ENCODE data around the gene DAB2IP. TPM values are rescaled to one million over a fixed set of nuclear protein-coding genes. Genes with fewer than 3 reads are reported as not detected.

DAB2IP gene
- total RNA-seq, 1 donor from 2014 or later = 24.3 TPM

DNA sequence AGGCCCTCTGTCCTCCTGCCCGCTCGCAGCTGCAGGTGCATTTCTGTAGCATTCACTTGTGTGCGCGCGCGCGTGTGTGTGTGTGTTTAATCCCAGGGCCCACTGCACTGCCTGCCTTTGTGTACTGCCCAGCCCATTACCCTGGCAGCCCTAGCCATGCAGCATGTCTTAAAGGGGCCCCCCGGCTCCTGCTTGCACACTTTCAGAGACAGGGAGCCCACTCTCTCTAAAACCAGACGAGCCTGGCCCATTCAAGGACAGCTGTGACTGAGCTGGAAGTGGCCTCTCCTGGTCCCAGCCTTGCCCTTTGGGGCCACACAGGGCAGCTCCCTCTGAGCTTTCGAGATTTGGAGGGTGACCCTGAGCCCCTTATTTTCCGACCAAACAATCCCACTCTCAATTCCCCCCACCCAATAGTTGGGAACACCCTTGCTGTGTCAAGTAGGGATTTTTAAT lies 98.9 kb downstream of the DAB2IP start:
- DNase-seq (ENCODE audit: low spot score) = peak; percentile 65
- no peak overlapping the region for H3K4me3 ChIP-seq
- H3K4me2 ChIP-seq = peak overlapping the region; percentile 63
- Mint-ChIP-seq H3K27ac (peak overlapping the region; percentile 53), H3K4me3 (no peak overlapping the region), H3K4me1 (peaks cover 50% of the 10 kb centered on the region), H3K36me3 (no peaks in the 10 kb centered on the region), H3K9me3 (no peaks in the 10 kb centered on the region), H3K27me3 (ENCODE audit: insufficient read depth, low read depth) (peaks cover 7% of the 10 kb centered on the region)
- peaks cover 25% of the 10 kb centered on the region for H3K4me1 ChIP-seq
- H3K9me3 ChIP-seq (ENCODE audit: low read depth) = no peaks in the 10 kb centered on the region
- peaks cover 100% of the 10 kb centered on the region for H4K20me1 ChIP-seq (ENCODE audit: low read depth)
- no peaks in the 10 kb centered on the region for H3K27me3 ChIP-seq
- H3K36me3 ChIP-seq = no peaks in the 10 kb centered on the region
- peak overlapping the region; percentile 53 for H3K27ac ChIP-seq
- H3K79me2 ChIP-seq (ENCODE audit: low read depth) = peaks cover 97% of the 10 kb centered on the region
- TF ChIP-seq EZH2phosphoT487 (IDR thresholded peaks at IDR 0.05) (no peak), EZH2 (IDR thresholded peaks at IDR 0.05) (no peak)
- TF ChIP-seq, protein P1, sequence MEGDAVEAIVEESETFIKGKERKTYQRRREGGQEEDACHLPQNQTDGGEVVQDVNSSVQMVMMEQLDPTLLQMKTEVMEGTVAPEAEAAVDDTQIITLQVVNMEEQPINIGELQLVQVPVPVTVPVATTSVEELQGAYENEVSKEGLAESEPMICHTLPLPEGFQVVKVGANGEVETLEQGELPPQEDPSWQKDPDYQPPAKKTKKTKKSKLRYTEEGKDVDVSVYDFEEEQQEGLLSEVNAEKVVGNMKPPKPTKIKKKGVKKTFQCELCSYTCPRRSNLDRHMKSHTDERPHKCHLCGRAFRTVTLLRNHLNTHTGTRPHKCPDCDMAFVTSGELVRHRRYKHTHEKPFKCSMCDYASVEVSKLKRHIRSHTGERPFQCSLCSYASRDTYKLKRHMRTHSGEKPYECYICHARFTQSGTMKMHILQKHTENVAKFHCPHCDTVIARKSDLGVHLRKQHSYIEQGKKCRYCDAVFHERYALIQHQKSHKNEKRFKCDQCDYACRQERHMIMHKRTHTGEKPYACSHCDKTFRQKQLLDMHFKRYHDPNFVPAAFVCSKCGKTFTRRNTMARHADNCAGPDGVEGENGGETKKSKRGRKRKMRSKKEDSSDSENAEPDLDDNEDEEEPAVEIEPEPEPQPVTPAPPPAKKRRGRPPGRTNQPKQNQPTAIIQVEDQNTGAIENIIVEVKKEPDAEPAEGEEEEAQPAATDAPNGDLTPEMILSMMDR (IDR thresholded peaks at IDR 0.05) = no peak
- no peak overlapping the region for H2AFZ ChIP-seq (replicated peaks)
- no peak overlapping the region for H3K9ac ChIP-seq
- H3F3A ChIP-seq (ENCODE audit: low read depth) = peaks cover 15% of the 10 kb centered on the region

- Mint-ChIP-seq H3K36me3 (no peaks in the 10 kb centered on the region), H3K4me1 (peaks cover 52% of the 10 kb centered on the region), H3K4me3 (no peak overlapping the region), H3K27ac (peak overlapping the region; percentile 53), H3K9me3 (no peaks in the 10 kb centered on the region), H3K27me3 (ENCODE audit: insufficient read depth, low read depth) (peaks cover 7% of the 10 kb centered on the region)
- no peak overlapping the region for H3K4me3 ChIP-seq
- H3K9me3 ChIP-seq (ENCODE audit: low read depth) = no peaks in the 10 kb centered on the region
- peak overlapping the region; percentile 63 for H3K4me2 ChIP-seq
- H3K36me3 ChIP-seq = no peaks in the 10 kb centered on the region
- H4K20me1 ChIP-seq (ENCODE audit: low read depth) = peaks cover 100% of the 10 kb centered on the region
- H2AFZ ChIP-seq (replicated peaks) = no peak overlapping the region
- no peaks in the 10 kb centered on the region for H3K27me3 ChIP-seq
- peaks cover 27% of the 10 kb centered on the region for H3K4me1 ChIP-seq
- peaks cover 15% of the 10 kb centered on the region for H3F3A ChIP-seq (ENCODE audit: low read depth)
- peak; percentile 57 for DNase-seq (ENCODE audit: low spot score)
- H3K27ac ChIP-seq = peak overlapping the region; percentile 53
- H3K9ac ChIP-seq = no peak overlapping the region
- TF ChIP-seq, protein P1 (IDR thresholded peaks at IDR 0.05) = no peak
- TF ChIP-seq EZH2phosphoT487 (IDR thresholded peaks at IDR 0.05) (no peak), EZH2 (IDR thresholded peaks at IDR 0.05) (no peak)
- peaks cover 97% of the 10 kb centered on the region for H3K79me2 ChIP-seq (ENCODE audit: low read depth)
Measured at GRCh38 chr9:121750715-121751623, 99.5 kb downstream of the DAB2IP start.

DNA sequence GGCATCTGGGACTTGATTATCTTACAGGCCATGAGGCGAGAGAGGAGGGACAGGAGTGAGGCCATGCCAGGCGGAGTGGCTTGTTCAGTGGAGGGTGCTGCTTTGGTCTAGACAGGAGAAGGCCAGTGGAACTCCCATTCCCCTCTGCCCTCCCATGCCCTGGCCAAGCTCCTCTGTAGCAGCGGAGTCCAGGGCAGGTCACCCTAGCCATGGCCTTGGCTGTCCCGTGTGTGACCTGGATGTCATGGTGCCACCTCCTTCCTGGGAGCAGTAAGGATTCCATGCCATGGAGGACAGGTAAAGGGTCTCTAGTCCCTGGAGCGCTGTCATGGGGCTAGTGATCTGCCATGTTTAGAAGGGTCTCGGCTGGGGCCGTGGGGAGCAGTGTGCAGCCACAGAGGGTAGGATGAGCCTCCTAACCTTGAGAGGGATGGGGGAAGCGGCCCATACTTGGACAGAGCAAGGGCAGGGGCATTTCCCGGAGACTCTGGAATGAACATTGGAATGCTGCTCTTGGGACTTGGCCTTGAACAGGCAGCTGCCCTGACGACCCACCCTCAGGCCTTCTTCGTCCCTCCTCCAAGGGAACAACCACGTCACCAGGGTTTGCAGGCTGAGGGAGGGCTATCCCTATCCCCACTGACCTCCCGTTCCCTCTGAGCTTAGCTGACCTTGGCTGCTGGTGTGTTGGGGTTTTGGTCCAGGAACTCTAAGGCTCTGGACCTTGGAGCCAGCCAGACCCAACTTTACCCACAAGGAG lies 100.4 kb downstream of the DAB2IP start:
- Histone ChIP-seq H3K9me3 (ENCODE audit: low read depth) (no peaks in the 10 kb centered on the region), H3K27me3 (no peaks in the 10 kb centered on the region), H4K20me1 (ENCODE audit: low read depth) (peaks cover 100% of the 10 kb centered on the region), H2AFZ (replicated peaks) (no peak overlapping the region), H3K4me3 (no peak overlapping the region), H3K27ac (no peak overlapping the region), H3K36me3 (no peaks in the 10 kb centered on the region), H3K9ac (no peak overlapping the region), H3K4me1 (peaks cover 29% of the 10 kb centered on the region), H3K79me2 (ENCODE audit: low read depth) (peaks cover 93% of the 10 kb centered on the region), H3K4me2 (no peak overlapping the region), H3F3A (ENCODE audit: low read depth) (peaks cover 15% of the 10 kb centered on the region)
- DNase-seq (ENCODE audit: low spot score) = no peak
- H3K9me3 Mint-ChIP-seq = no peaks in the 10 kb centered on the region
- peaks cover 5% of the 10 kb centered on the region for H3K27me3 Mint-ChIP-seq (ENCODE audit: insufficient read depth, low read depth)
- peaks cover 50% of the 10 kb centered on the region for H3K4me1 Mint-ChIP-seq
- H3K27ac Mint-ChIP-seq = no peak overlapping the region
- no peak overlapping the region for H3K4me3 Mint-ChIP-seq
- TF ChIP-seq EZH2 (IDR thresholded peaks at IDR 0.05) (no peak), EZH2phosphoT487 (IDR thresholded peaks at IDR 0.05) (no peak)
- TF ChIP-seq, protein P1 (IDR thresholded peaks at IDR 0.05) = no peak
- H3K36me3 Mint-ChIP-seq = no peaks in the 10 kb centered on the region

Data from neural progenitor cell (in vitro differentiated cells).